H7 (cell line): ENCODE measurements around the gene INS. TPM values are rescaled to one million over a fixed set of nuclear protein-coding genes. Genes with fewer than 3 reads are reported as not detected.

Experiments
- DNase-seq: peaks from one replicate; pipeline ENCODE4 v3.0.0; 2012
- H3K27me3 ChIP-seq: 2 replicates; pipeline ENCODE4 v1.6.0; 2011; ENCODE audit warnings: mild to moderate bottlenecking, low read length; ENCODE audit not compliant: control insufficient read depth, insufficient read depth
- H3K36me3 ChIP-seq: replicated peaks from 2 replicates; pipeline ENCODE4 v1.5.1; 2011; ENCODE audit warnings: low read length; ENCODE audit not compliant: control insufficient read depth, insufficient read depth
- H3K4me3 ChIP-seq: 2 replicates; pipeline ENCODE4 v1.5.1; 2011; ENCODE audit warnings: low read depth, mild to moderate bottlenecking, control low read depth, low read length, moderate library complexity; ENCODE audit not compliant: insufficient read depth
- total RNA-seq: library from RNA; depleted of rRNA; stranded (reverse); fragments of >200 nt; shearing (Covaris generic); gene quantifications from 2 replicates; pipeline ENCODE4 v1.2.3, GENCODE V29; 2014

The INS gene
- total RNA-seq, 1 experiment from 2014 or later: not detected

- Histone ChIP-seq H3K27me3 (peaks cover 1% of the 10 kb centered on the region; the same call in 1 of the 2 replicates), H3K4me3 (no peak overlapping the region), H3K36me3 (no peaks in the 10 kb centered on the region)
- DNase-seq: no peak
Measured at GRCh38 chr11:2154889-2155288, 6.1 kb downstream of the INS start.

GRCh38 chr11:2154195-2154585, 6.8 kb downstream of the INS start:
- H3K27me3 ChIP-seq: peaks cover 5% of the 10 kb centered on the region
- no peak overlapping the region for H3K4me3 ChIP-seq
- DNase-seq: no peak
- H3K36me3 ChIP-seq: no peaks in the 10 kb centered on the region

GRCh38 chr11:2153581-2154194, 7.3 kb downstream of the INS start:
- DNase-seq: no peak
- no peaks in the 10 kb centered on the region for H3K36me3 ChIP-seq
- H3K4me3 ChIP-seq: no peak overlapping the region
- H3K27me3 ChIP-seq: peaks cover 8% of the 10 kb centered on the region

GRCh38 chr11:2151500-2152257, 9.3 kb downstream of the INS start:
- no peaks in the 10 kb centered on the region for H3K36me3 ChIP-seq
- peak; percentile 97 for DNase-seq
- peaks cover 27% of the 10 kb centered on the region for H3K27me3 ChIP-seq
- no peak overlapping the region for H3K4me3 ChIP-seq

GRCh38 chr11:2149864-2150847, 10.9 kb downstream of the INS start:
- peaks cover 43% of the 10 kb centered on the region for H3K27me3 ChIP-seq
- DNase-seq: peak; percentile 84
- H3K4me3 ChIP-seq: no peak overlapping the region
- no peaks in the 10 kb centered on the region for H3K36me3 ChIP-seq

- no peak for DNase-seq
- H3K27me3 ChIP-seq: peaks cover 50% of the 10 kb centered on the region
- H3K36me3 ChIP-seq: no peaks in the 10 kb centered on the region
- no peak overlapping the region for H3K4me3 ChIP-seq
Measured at GRCh38 chr11:2149460-2149859, 11.5 kb downstream of the INS start.

GRCh38 chr11:2148595-2148994, 12.4 kb downstream of the INS start:
- Histone ChIP-seq H3K4me3 (no peak overlapping the region), H3K36me3 (no peaks in the 10 kb centered on the region), H3K27me3 (peaks cover 58% of the 10 kb centered on the region)
- no peak for DNase-seq

GRCh38 chr11:2147391-2147790, 13.6 kb downstream of the INS start:
- DNase-seq: no peak
- Histone ChIP-seq H3K27me3 (peaks cover 70% of the 10 kb centered on the region), H3K36me3 (no peaks in the 10 kb centered on the region), H3K4me3 (no peak overlapping the region)

GRCh38 chr11:2146051-2146450, 15.0 kb downstream of the INS start:
- no peak for DNase-seq
- peaks cover 82% of the 10 kb centered on the region for H3K27me3 ChIP-seq
- H3K36me3 ChIP-seq: no peaks in the 10 kb centered on the region
- no peak overlapping the region for H3K4me3 ChIP-seq

GRCh38 chr11:2144544-2145248, 16.3 kb downstream of the INS start:
- H3K36me3 ChIP-seq: no peaks in the 10 kb centered on the region
- no peak for DNase-seq
- no peak overlapping the region for H3K4me3 ChIP-seq
- peaks cover 95% of the 10 kb centered on the region for H3K27me3 ChIP-seq

GRCh38 chr11:2143799-2144543, 17.0 kb downstream of the INS start:
- peak; percentile 88 for DNase-seq
- no peak overlapping the region for H3K4me3 ChIP-seq

GRCh38 chr11:2143477-2143798, 17.6 kb downstream of the INS start:
- no peak for DNase-seq
- H3K4me3 ChIP-seq: no peak overlapping the region
- no peaks in the 10 kb centered on the region for H3K36me3 ChIP-seq
- H3K27me3 ChIP-seq: peaks cover 96% of the 10 kb centered on the region

More at GRCh38 chr11:2143799-2144543, 17.0 kb downstream of the INS start:
- Histone ChIP-seq H3K27me3 (peaks cover 94% of the 10 kb centered on the region), H3K36me3 (no peaks in the 10 kb centered on the region)

- no peak overlapping the region for H3K4me3 ChIP-seq
- H3K36me3 ChIP-seq: no peaks in the 10 kb centered on the region
- no peak for DNase-seq
- peaks cover 96% of the 10 kb centered on the region for H3K27me3 ChIP-seq
Measured at GRCh38 chr11:2142762-2143202, 18.2 kb downstream of the INS start.
